Measurements from ENCODE around the gene RPTOR. TPM values are rescaled to one million over a fixed set of nuclear protein-coding genes. Genes with fewer than 3 reads are reported as not detected.

RPTOR gene
- total RNA-seq, 1 donor: 30.0 TPM

DNA sequence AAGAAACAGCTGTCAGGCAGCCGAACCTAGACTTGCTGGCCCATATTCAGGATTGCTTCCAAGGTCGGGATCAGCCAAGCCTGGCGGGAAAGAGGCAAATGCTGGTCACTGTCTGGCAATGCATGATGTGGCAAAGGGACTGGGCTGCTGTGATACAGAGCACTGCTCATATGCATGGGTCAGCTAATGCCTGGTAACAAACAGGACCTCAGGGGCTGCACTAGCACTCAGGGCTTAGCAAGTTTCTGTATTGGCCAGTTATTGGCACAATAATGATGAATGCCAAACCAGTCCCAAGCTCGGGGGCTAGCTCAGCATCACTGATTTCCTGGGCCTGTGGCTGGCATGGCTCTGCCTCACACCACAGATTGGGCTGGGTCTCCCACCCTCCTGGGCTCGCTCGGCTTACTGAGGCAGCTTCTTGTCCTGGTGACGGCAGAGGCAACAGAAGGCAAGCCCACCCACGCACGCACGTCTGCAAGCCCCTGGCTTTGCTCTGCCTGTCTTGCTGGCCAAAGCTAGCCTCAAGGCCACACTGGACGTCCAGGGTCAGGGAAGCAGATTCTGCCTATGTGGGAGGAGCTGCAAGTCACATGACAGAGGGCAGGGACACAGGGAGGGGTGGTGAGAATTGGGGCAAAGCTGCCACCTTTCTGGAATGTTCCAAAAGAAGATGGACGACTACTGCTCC lies 21.4 kb upstream of the RPTOR start:
- no peak overlapping the region for H3K4me3 ChIP-seq (ENCODE audit: low read depth, low read length)
- TF ChIP-seq, protein P1, sequence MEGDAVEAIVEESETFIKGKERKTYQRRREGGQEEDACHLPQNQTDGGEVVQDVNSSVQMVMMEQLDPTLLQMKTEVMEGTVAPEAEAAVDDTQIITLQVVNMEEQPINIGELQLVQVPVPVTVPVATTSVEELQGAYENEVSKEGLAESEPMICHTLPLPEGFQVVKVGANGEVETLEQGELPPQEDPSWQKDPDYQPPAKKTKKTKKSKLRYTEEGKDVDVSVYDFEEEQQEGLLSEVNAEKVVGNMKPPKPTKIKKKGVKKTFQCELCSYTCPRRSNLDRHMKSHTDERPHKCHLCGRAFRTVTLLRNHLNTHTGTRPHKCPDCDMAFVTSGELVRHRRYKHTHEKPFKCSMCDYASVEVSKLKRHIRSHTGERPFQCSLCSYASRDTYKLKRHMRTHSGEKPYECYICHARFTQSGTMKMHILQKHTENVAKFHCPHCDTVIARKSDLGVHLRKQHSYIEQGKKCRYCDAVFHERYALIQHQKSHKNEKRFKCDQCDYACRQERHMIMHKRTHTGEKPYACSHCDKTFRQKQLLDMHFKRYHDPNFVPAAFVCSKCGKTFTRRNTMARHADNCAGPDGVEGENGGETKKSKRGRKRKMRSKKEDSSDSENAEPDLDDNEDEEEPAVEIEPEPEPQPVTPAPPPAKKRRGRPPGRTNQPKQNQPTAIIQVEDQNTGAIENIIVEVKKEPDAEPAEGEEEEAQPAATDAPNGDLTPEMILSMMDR (IDR thresholded peaks at IDR 0.05; ENCODE audit: insufficient read depth, low read length): no peak
- DNase-seq (ENCODE audit: low read depth): no peak

DNA sequence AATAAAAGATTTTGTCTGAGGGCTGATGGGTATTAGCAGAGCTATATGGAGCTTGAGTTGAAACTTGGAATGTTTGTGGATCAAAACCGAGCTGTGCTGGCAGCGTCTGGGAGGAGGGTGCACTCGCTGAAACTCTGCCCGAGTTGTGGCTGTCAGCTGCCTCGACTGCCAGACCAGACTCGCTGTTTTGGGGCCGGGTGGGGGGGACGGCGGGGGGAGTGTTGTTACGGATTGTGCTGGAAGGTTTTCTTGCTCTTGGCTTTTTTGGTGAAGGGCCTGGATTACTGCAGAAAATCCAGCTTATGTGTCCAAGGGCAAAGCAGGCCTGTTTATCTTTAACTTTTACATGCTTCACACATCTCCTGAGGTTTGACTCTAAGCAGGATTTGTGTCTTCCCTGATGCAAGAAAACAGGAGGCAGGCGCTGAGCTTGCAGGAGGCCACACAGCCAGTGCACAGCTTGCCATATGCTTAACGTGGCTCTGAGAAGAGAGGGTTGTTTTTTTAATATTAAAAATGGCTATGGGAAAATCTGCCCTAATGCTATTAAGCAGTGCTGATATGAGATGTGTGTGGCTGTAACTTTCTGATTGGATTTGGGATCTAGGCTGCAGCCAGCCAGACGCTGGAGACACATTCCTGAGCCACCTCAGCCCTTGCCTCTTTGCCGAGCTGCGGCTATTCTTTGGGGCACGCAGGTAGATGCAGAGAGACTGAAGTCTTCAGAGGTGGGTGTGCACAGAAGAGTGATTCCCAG lies 20.5 kb upstream of the RPTOR start:
- TF ChIP-seq, protein P1 (IDR thresholded peaks at IDR 0.05; ENCODE audit: insufficient read depth, low read length): no peak
- no peak overlapping the region for H3K4me3 ChIP-seq (ENCODE audit: low read depth, low read length)
- DNase-seq (ENCODE audit: low read depth): peak; percentile 17

DNA sequence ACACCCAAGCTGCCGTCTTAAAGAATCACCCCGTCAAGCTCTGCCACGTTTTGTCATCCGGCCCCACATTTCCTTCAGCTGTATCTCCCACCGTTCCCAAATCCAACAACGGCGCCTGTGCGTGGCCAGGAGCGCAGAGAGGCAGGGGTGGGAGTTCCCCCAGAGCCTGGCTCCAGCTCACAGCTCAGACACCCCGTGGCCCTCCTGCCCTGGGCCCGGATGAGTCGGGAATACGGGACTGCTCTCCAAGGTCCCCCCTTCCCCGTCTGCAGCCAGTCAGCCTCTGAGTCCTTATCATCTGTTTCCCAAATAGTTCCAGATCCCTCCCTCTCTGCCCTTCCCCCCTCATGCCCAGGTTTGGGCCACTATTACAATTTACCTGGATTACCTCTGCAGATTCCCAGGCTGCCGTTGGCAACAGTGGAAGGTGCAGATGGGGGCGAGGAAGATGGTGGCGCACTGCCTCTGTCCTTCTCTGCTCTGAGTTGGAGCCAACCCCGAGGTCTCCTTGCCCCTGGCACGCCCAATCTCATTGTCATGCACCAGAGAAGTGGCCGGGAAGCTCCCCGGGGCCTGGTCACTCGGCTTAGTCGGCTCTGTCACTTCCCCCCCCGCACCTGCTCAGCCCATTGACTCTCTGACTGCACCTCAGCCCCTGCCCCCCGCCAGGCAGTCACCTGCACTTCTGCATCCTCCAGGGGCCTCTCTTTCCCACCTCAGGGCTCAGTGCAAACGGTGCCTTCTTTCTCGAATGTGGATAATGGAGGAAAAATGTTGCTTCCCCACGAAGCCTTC lies 18.3 kb upstream of the RPTOR start:
- H3K4me3 ChIP-seq (ENCODE audit: low read depth, low read length): no peak overlapping the region
- TF ChIP-seq, protein P1 (IDR thresholded peaks at IDR 0.05; ENCODE audit: insufficient read depth, low read length): no peak
- no peak for DNase-seq (ENCODE audit: low read depth)

DNA sequence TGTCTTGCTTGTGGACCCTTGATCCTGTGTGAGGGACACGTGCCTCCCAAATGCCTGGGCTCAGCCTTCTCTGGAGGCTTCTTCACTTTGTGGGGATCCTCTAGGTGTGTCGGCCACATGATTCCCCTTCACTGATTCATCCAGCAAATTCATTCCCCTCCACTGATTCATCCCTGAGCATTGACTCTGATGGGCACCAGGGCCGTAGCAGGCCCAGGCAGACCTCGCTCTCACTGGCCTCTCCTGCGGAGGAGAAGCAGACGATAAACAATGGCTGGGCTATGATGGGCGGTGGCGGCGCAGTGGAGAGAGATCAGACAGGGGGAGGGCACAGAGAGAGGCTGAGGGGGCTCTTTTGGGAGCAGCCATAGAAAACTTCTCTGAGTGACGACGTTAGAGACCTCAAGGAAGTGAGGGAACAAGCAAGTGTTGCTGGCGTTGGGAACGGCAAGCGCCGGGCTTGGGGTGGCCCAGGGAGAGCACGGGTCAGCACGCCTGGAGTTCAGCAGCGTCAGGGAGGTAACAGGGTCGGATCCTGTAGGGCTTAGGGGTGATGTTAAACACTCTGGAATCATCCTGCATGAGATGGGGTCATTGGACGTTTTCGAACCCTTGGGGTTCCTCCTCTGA lies 17.5 kb upstream of the RPTOR start:
- TF ChIP-seq, protein P1 (IDR thresholded peaks at IDR 0.05; ENCODE audit: insufficient read depth, low read length): no peak
- no peak overlapping the region for H3K4me3 ChIP-seq (ENCODE audit: low read depth, low read length)
- DNase-seq (ENCODE audit: low read depth): no peak

- no peak for DNase-seq (ENCODE audit: low read depth)
- TF ChIP-seq, protein P1 (IDR thresholded peaks at IDR 0.05; ENCODE audit: insufficient read depth, low read length): no peak
- no peak overlapping the region for H3K4me3 ChIP-seq (ENCODE audit: low read depth, low read length)
These were observed 16.1 kb upstream of the RPTOR start for GRCh38 chr17:80528536-80528935.

- no peak overlapping the region for H3K4me3 ChIP-seq (ENCODE audit: low read depth, low read length)
- TF ChIP-seq, protein P1 (IDR thresholded peaks at IDR 0.05; ENCODE audit: insufficient read depth, low read length): no peak
- no peak for DNase-seq (ENCODE audit: low read depth)
These were observed 15.3 kb upstream of the RPTOR start for GRCh38 chr17:80529104-80529903.

Measured in fibroblast of the aortic adventitia (primary cell).